Astrocyte of the spinal cord (primary cell): Measurements from ENCODE around the gene DTX3.
A peak's percentile ranks its signal among the peaks of the same experiment; 100 is the strongest.

Source experiments
- DNase-seq: peaks from one replicate; pipeline ENCODE4 v3.0.0; 2011; ENCODE audit warnings: low read depth, low spot score
- H3K4me3 ChIP-seq: 2 replicates; pipeline ENCODE4 v1.5.1; 2011; ENCODE audit warnings: low read depth, mild to moderate bottlenecking, low read length, moderate library complexity
- CTCF ChIP-seq: IDR thresholded peaks from 2 replicates; pipeline ENCODE4 v1.5.1; 2012; ENCODE audit warnings: low read depth, mild to moderate bottlenecking, low read length, inconsistent platforms
- in situ Hi-C: cut with HindIII; loops from 2 replicates; pipeline ENCODE4 v1.10.0; 2017; ENCODE audit warnings: low sequenced_read_pairs

DTX3 gene

GRCh38 chr12:57582440-57582839 is 22.2 kb upstream of the DTX3 start:
- TF ChIP-seq CTCF: no peak
- no peak overlapping the region for H3K4me3 ChIP-seq
- no peak for DNase-seq
- in situ Hi-C loops: no loop called here

- no peak overlapping the region for H3K4me3 ChIP-seq
- TF ChIP-seq CTCF: peak; percentile 89
- in situ Hi-C loops: no loop called here
- DNase-seq: peak; percentile 76
These were observed 21.4 kb upstream of the DTX3 start for GRCh38 chr12:57583008-57583831.

GRCh38 chr12:57584050-57584449 is 20.6 kb upstream of the DTX3 start:
- no peak for TF ChIP-seq CTCF
- DNase-seq: no peak
- H3K4me3 ChIP-seq: no peak overlapping the region
- in situ Hi-C loops: no loop called here

GRCh38 chr12:57584690-57585089 is 19.9 kb upstream of the DTX3 start:
- H3K4me3 ChIP-seq: no peak overlapping the region
- no peak for TF ChIP-seq CTCF
- in situ Hi-C loops: no loop called here
- no peak for DNase-seq

- in situ Hi-C loops: no loop called here
- no peak for DNase-seq
- no peak overlapping the region for H3K4me3 ChIP-seq
- TF ChIP-seq CTCF: no peak
These were observed 19.5 kb upstream of the DTX3 start for GRCh38 chr12:57585156-57585555.

GRCh38 chr12:57586128-57586527 is 18.5 kb upstream of the DTX3 start:
- DNase-seq: no peak
- H3K4me3 ChIP-seq: no peak overlapping the region
- in situ Hi-C loops: no loop called here
- no peak for TF ChIP-seq CTCF
